IMR-90 (cell line): ENCODE measurements around the gene RNGTT. TPM values are rescaled to one million over a fixed set of nuclear protein-coding genes. Genes with fewer than 3 reads are reported as not detected.

Experiments
- ATAC-seq: fragments of 200-7000 bp; cut with Tn5 transposase; 2 replicates; pipeline ENCODE4 v1.9.1; 2020; ENCODE audit warnings: low read depth, mild to moderate bottlenecking, moderate library complexity
- BruUV-seq: library from RNA; stranded (reverse); fragments of 400-500 nt; replicated peaks from 2 replicates; lab custom pipeline; 2021; lab: Mats Ljungman, UMichigan
- CTCF ChIA-PET: fragments of 300-600 bp; formaldehyde crosslinking; extraction: SDS; loops from one replicate; lab custom pipeline; 2021; ENCODE audit warnings: antibody characterized with exemption; lab: Yijun Ruan, JAX
- POLR2A ChIA-PET: fragments of 300-600 bp; sonication (Branson Sonifier 250); formaldehyde crosslinking; loops from one replicate; lab custom pipeline; 2022; ENCODE audit warnings: antibody characterized with exemption; ENCODE audit not compliant: unreplicated experiment; lab: Charles Lee
- DNase-seq: peaks from one replicate; pipeline ENCODE4 v3.0.0; 2013
- H2AFZ ChIP-seq: replicated peaks from 2 replicates; pipeline ENCODE3; 2013; ENCODE audit warnings: low read length, mild to moderate bottlenecking; ENCODE audit not compliant: poor library complexity
- H2AK5ac ChIP-seq: 2 replicates; pipeline ENCODE4 v1.6.1; 2013; ENCODE audit warnings: low read depth, low read length, inconsistent platforms
- H2AK9ac ChIP-seq: replicated peaks from 2 replicates; pipeline ENCODE3; 2013; ENCODE audit warnings: mild to moderate bottlenecking, low read depth, low read length, moderate library complexity; ENCODE audit not compliant: poor library complexity
- H2BK120ac ChIP-seq: 2 replicates; pipeline ENCODE4 v1.6.1; 2013; ENCODE audit warnings: low read depth, low read length, inconsistent platforms
- H2BK15ac ChIP-seq: 3 replicates; pipeline ENCODE4 v1.6.1; 2013; ENCODE audit warnings: low read depth, low read length, inconsistent platforms
- H2BK20ac ChIP-seq: 2 replicates; pipeline ENCODE4 v1.6.1; 2013; ENCODE audit warnings: low read depth, mild to moderate bottlenecking, inconsistent platforms, low read length, moderate library complexity
- H2BK5ac ChIP-seq: 2 replicates; pipeline ENCODE4 v1.6.1; 2013; ENCODE audit warnings: mild to moderate bottlenecking, low read depth, low read length, inconsistent platforms; ENCODE audit not compliant: poor library complexity, severe bottlenecking
- H3K14ac ChIP-seq: replicated peaks from 2 replicates; pipeline ENCODE4 v1.6.1; 2013; ENCODE audit warnings: low read depth, low read length, inconsistent platforms
- H3K18ac ChIP-seq: 2 replicates; pipeline ENCODE4 v1.6.1; 2013; ENCODE audit warnings: low read depth, low read length, control low read depth
- H3K23ac ChIP-seq: 2 replicates; pipeline ENCODE4 v1.6.1; 2013; ENCODE audit warnings: low read depth, low read length, inconsistent platforms
- H3K27ac ChIP-seq: 2 replicates; pipeline ENCODE4 v1.5.1; 2013; ENCODE audit warnings: mild to moderate bottlenecking, control low read depth, low read length; ENCODE audit not compliant: insufficient read depth
- H3K27me3 ChIP-seq: 2 replicates; pipeline ENCODE4 v1.6.1; 2013; ENCODE audit warnings: low read length; ENCODE audit not compliant: control insufficient read depth, insufficient read depth
- H3K36me3 ChIP-seq: 2 replicates; pipeline ENCODE4 v1.6.1; 2013; ENCODE audit warnings: low read length, mixed read lengths; ENCODE audit not compliant: control insufficient read depth, insufficient read depth
- H3K4ac ChIP-seq: 2 replicates; pipeline ENCODE4 v1.6.1; 2013; ENCODE audit warnings: low read depth, low read length, inconsistent platforms
- H3K4me1 ChIP-seq: 2 replicates; pipeline ENCODE4 v1.6.1; 2013; ENCODE audit warnings: low read length, mixed read lengths; ENCODE audit not compliant: control insufficient read depth, insufficient read depth
- H3K4me2 ChIP-seq: 2 replicates; pipeline ENCODE4 v1.6.1; 2013; ENCODE audit warnings: low read depth, mild to moderate bottlenecking, control low read depth, low read length, moderate library complexity
- H3K4me3 ChIP-seq: 2 replicates; pipeline ENCODE4 v1.5.1; 2013; ENCODE audit warnings: low read depth, mild to moderate bottlenecking, control low read depth, low read length, moderate library complexity; ENCODE audit not compliant: insufficient read depth
- H3K56ac ChIP-seq: 2 replicates; pipeline ENCODE4 v1.6.1; 2013; ENCODE audit warnings: low read length, inconsistent platforms; ENCODE audit not compliant: insufficient read depth; ENCODE audit errors: extremely low read depth
- H3K79me1 ChIP-seq, 2 experiments: 2 replicates each; pipeline ENCODE4 v1.6.1; 2013; ENCODE audit warnings: low read length in 2 of 2, inconsistent platforms in 1 of 2, low read depth in 1 of 2
- H3K9ac ChIP-seq: 2 replicates; pipeline ENCODE4 v1.6.1; 2013; ENCODE audit warnings: low read depth, low read length, control low read depth
- H3K9me1 ChIP-seq: 2 replicates; pipeline ENCODE4 v1.6.1; 2013; ENCODE audit warnings: low read length, inconsistent platforms; ENCODE audit not compliant: insufficient read depth
- H3K9me3 ChIP-seq: 2 replicates; pipeline ENCODE4 v1.6.1; 2013; ENCODE audit warnings: low read length; ENCODE audit not compliant: control insufficient read depth, insufficient read depth
- H4K20me1 ChIP-seq: 2 replicates; pipeline ENCODE4 v1.6.1; 2013; ENCODE audit warnings: low read length, inconsistent platforms; ENCODE audit not compliant: insufficient read depth
- H4K5ac ChIP-seq: 2 replicates; pipeline ENCODE4 v1.6.1; 2013; ENCODE audit warnings: mild to moderate bottlenecking, low read depth, low read length, control low read depth
- H4K8ac ChIP-seq, 2 experiments: 2 replicates each; pipeline ENCODE4 v1.6.1; 2013; ENCODE audit warnings: low read depth in 2 of 2, low read length in 2 of 2, control low read depth in 1 of 2, inconsistent platforms in 1 of 2
- H4K91ac ChIP-seq: 2 replicates; pipeline ENCODE4 v1.6.1; 2013; ENCODE audit warnings: low read depth, low read length, inconsistent platforms; ENCODE audit not compliant: insufficient read depth
- RCOR1 ChIP-seq: IDR thresholded peaks from 2 replicates; pipeline ENCODE4 v1.6.1; 2012; ENCODE audit warnings: mild to moderate bottlenecking, low read length, improper control_type of control experiment; ENCODE audit not compliant: insufficient replicate concordance
- whole genome bisulfite sequencing, 2 experiments: methylation state at CpG; one replicate each; pipeline versions ENCODE4 v1.1.5 to v1.1.7; 2013; ENCODE audit warnings: missing lambda C conversion rate in 2 of 2; ENCODE audit not compliant: insufficient read length in 1 of 2; ENCODE audit errors: extremely low coverage in 2 of 2; 5-methylcytosine and 5-hydroxymethylcytosine counted together
- dilution Hi-C: fragments of 300-500 bp; cut with HindIII; formaldehyde crosslinking; loops from one replicate; pipeline ENCODE4 v1.14.3; 2018; ENCODE audit warnings: low sequenced_read_pairs; ENCODE audit not compliant: unreplicated experiment
- in situ Hi-C: fragments of 300-500 bp; cut with MboI; formaldehyde crosslinking; loops from 3 replicates; pipeline ENCODE4 v1.14.3; 2019; ENCODE audit warnings: low sequenced_read_pairs, inconsistent platforms, mixed read lengths
- intact Hi-C: fragments of 100-400 bp; cut with micrococcal nuclease; formaldehyde crosslinking; loops from 2 replicates; pipeline ENCODE4 v1.10.0; 2022
- polyA plus RNA-seq, 3 experiments: library from polyadenylated mRNA; depleted of rRNA; stranded (reverse); fragments of >200 nt; gene quantifications; 2 replicates each; pipeline ENCODE4 v1.2.3, GENCODE V29; 2012; ENCODE audit warnings: low replicate concordance in 1 of 3
- total RNA-seq: library from RNA; depleted of rRNA; stranded (reverse); fragments of >200 nt; gene quantifications from 2 replicates; pipeline ENCODE4 v1.2.3, GENCODE V29; 2012

Gene RNGTT
- total and polyA plus RNA-seq, 2 of the 4 experiments (the other 2 are of a cell fraction), result 5.4 to 21.7 TPM

DNA sequence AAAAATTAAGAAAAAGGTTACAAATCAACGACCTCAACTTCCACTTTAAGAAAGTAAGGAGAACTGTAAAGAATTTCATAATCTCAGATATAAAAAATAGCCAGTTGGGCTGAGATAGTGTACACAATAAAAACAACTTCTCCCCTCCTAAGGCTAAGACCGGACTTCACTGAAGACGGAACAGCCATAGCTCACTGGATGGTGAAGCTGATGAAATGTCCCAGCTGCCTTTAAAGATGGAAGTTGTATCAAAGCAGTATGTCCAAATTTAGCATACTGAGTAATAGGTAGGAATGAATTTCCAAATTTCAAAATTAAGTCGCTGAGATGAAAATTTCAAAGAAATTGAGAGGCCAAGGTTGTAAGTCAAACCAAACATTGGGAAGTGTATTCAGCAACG, 153.3 kb downstream of the RNGTT start:
- H4K8ac ChIP-seq, result no peak overlapping the region
- in situ Hi-C loops, result no loop called here
- dilution Hi-C loops, result no loop called here
- DNase-seq (no peak), ATAC-seq (no peak)
- no peak overlapping the region for H3K14ac ChIP-seq
- no peak overlapping the region for H2BK20ac ChIP-seq
- H4K91ac ChIP-seq, result no peak overlapping the region
- H4K5ac ChIP-seq, result no peak overlapping the region
- H3K27ac ChIP-seq, result no peak overlapping the region
- H3K4me1 ChIP-seq, result peaks cover 1% of the 10 kb centered on the region; the same call in 1 of the 2 replicates
- no peak overlapping the region for H3K18ac ChIP-seq
- no TSS peak for BruUV-seq
- CTCF ChIA-PET, result no interaction called here
- no peaks in the 10 kb centered on the region for H4K20me1 ChIP-seq
- POLR2A ChIA-PET, result no interaction called here
- H3K36me3 ChIP-seq, result no peaks in the 10 kb centered on the region
- H3K4me3 ChIP-seq, result no peak overlapping the region
- H3K9me1 ChIP-seq, result no peaks in the 10 kb centered on the region
- H2BK5ac ChIP-seq, result no peak overlapping the region
- H2AK5ac ChIP-seq, result no peak overlapping the region
- intact Hi-C loops, result no loop called here
- no peak overlapping the region for H2BK15ac ChIP-seq
- H3K9ac ChIP-seq, result no peak overlapping the region
- 100% methylated on average over 2 of the region's 5 CpGs; no CpG with 5 or more reads in 1 of the 2 experiments for WGBS, 2 experiments
- H3K23ac ChIP-seq, result no peak overlapping the region
- H2AK9ac ChIP-seq, result no peak overlapping the region
- H3K27me3 ChIP-seq, result no peaks in the 10 kb centered on the region
- no peak overlapping the region for H2AFZ ChIP-seq
- no peak overlapping the region for H2BK120ac ChIP-seq
- no peak overlapping the region for H3K56ac ChIP-seq
- peaks cover 2% of the 10 kb centered on the region; the same call in 1 of the 2 replicates for H3K9me3 ChIP-seq
- peaks cover 1 to 4% of the 10 kb centered on the region in 2 experiments; a peak in 2 of 4 replicates for H3K79me1 ChIP-seq
- H3K4me2 ChIP-seq, result no peak overlapping the region
- TF ChIP-seq RCOR1, result no peak
- no peak overlapping the region for H3K4ac ChIP-seq
